Fibroblast of pulmonary artery (primary cell): ENCODE results near the gene SLC22A4.
A peak's percentile ranks its signal among the peaks of the same experiment; 100 is the strongest.

Experiments
- DNase-seq: peaks from one replicate; pipeline ENCODE4 v3.0.0-alpha.2; 2010; ENCODE audit warnings: low read depth
- H3K4me3 ChIP-seq: replicated peaks from 2 replicates; pipeline ENCODE4 v1.5.1; 2011; ENCODE audit warnings: low read depth, mild to moderate bottlenecking, control low read depth, low read length, moderate library complexity
- CTCF ChIP-seq: IDR thresholded peaks from 2 replicates; pipeline ENCODE4 v1.5.1; 2011; ENCODE audit warnings: mild to moderate bottlenecking, control low read depth, low read length, inconsistent platforms; ENCODE audit errors: missing control alignments

Gene SLC22A4

GRCh38 chr5:132315529-132316067, 21.4 kb downstream of the SLC22A4 start:
- no peak for DNase-seq
- H3K4me3 ChIP-seq, result no peak overlapping the region
- TF ChIP-seq CTCF, result no peak

GRCh38 chr5:132319975-132320374, 25.8 kb downstream of the SLC22A4 start:
- TF ChIP-seq CTCF, result no peak
- no peak for DNase-seq
- H3K4me3 ChIP-seq, result no peak overlapping the region

GRCh38 chr5:132321109-132321721, 27.0 kb downstream of the SLC22A4 start:
- no peak for DNase-seq
- H3K4me3 ChIP-seq, result no peak overlapping the region
- TF ChIP-seq CTCF, result no peak

GRCh38 chr5:132322266-132322665, 28.1 kb downstream of the SLC22A4 start:
- H3K4me3 ChIP-seq, result no peak overlapping the region
- peak; percentile 28 for DNase-seq
- no peak for TF ChIP-seq CTCF

- no peak for TF ChIP-seq CTCF
Observed at GRCh38 chr5:132323202-132323601, 29.0 kb downstream of the SLC22A4 start.

GRCh38 chr5:132325691-132326090, 31.5 kb downstream of the SLC22A4 start:
- TF ChIP-seq CTCF, result no peak
- H3K4me3 ChIP-seq, result no peak overlapping the region
- DNase-seq, result no peak

More at GRCh38 chr5:132323202-132323601, 29.0 kb downstream of the SLC22A4 start:
- DNase-seq, result no peak
- no peak overlapping the region for H3K4me3 ChIP-seq
